GM03348 (cell line): ENCODE results near the gene CD6.
"Not testable (repeated sequence)": the region's sequence is repeated elsewhere in the genome, so short reads cannot be mapped to it uniquely, and the experiment has no call there.

Source experiments
- DNase-seq: peaks from one replicate; pipeline ENCODE4 v3.0.0; 2012; ENCODE audit warnings: low spot score

The CD6 gene

GRCh38 chr11:60953781-60954180, 17.7 kb upstream of the CD6 start:
- DNase-seq = no peak

GRCh38 chr11:60954421-60954820, 17.1 kb upstream of the CD6 start:
- DNase-seq = no peak

DNA sequence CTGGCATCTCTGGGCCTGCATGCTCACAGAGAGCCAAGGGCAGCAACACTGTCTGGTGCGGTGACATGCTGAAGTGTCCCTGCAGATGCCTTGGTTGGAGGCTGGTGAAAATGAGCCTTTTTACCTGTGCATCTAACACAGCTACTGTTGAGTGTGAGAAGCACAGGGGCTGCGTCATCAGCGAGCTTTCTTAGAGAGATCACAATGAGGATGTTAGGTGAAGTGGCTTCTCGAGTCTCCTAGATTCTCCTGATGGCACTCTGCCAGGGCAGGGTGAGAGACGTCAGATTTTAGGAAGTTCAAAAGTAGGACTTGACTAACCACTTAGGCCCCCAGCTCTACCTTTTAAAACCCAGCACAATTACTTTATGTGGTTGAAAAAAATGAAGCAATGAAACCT, 15.9 kb upstream of the CD6 start:
- no peak for DNase-seq

DNA sequence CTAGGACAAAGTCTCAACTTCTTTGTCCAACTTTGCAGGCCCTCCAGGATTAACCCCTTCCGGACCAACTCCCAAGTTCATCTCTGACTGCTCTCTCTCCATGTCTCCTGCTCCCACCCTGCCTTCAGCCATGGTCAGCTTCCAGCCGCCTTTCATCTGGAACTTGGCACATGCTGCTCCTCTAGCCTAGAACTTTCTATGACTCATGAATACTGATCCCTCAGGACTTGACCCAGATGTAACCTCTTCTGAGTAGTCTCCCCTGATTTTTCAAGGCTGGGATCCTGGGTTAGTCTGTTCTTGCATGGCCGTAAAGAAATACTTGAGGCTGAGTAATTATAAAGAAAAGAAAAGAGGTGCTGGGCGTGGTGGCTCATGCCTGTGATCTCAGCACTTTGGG, 14.3 kb upstream of the CD6 start:
- no peak for DNase-seq

- DNase-seq = no peak
These were observed 12.0 kb upstream of the CD6 start for GRCh38 chr11:60959431-60959830.

DNA sequence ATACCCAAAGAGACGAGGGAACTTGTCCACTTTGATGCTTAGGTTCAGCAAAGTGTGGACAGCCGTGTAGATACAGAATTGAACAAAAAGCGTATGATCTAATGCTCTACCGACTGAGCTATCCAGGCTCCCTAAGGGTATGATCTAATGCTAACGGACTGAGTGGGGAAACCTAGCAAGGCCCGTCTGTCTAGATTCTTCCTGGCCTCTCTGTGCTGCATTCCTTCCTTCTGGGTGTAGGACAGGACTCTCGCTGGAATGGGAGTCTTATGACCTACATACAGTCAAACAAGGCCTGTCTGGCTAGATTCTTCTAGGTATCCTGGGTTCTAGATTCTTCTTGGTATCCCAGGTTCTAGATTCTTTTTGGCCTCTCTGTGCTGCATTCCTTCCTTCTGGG, 11.1 kb upstream of the CD6 start:
- no peak for DNase-seq

GRCh38 chr11:60964801-60965200, 6.7 kb upstream of the CD6 start:
- no peak for DNase-seq

GRCh38 chr11:60966890-60967289, 4.6 kb upstream of the CD6 start:
- DNase-seq = no peak

- no peak for DNase-seq
These were observed 3.3 kb upstream of the CD6 start for GRCh38 chr11:60968223-60968622.

GRCh38 chr11:60970369-60970774, 1.1 kb upstream of the CD6 start:
- peak; percentile 86 for DNase-seq

DNA sequence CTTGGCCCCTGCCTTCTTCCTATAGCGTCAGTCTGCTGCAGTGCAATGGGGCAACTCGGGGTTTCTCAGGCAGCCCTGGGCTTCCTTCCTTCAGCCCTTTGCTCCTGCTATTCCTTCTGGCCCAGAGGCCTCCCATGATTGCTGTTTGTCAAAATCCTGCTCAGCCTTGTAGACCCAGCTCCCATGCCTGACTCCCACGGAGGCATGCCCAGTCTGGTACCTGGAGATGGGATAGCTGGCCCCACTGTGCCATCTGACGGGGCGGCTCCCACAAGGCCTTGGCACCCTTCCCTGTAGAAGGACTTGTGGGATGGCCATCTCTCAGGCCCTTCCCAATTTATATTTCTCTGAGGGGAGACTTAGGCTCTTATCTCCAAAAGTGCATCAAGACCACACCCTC, 590 bp upstream of the CD6 start:
- no peak for DNase-seq

GRCh38 chr11:60972182-60973030, 926 bp downstream of the CD6 start:
- no peak for DNase-seq

GRCh38 chr11:60973699-60974098, 2.2 kb downstream of the CD6 start:
- DNase-seq = no peak

DNA sequence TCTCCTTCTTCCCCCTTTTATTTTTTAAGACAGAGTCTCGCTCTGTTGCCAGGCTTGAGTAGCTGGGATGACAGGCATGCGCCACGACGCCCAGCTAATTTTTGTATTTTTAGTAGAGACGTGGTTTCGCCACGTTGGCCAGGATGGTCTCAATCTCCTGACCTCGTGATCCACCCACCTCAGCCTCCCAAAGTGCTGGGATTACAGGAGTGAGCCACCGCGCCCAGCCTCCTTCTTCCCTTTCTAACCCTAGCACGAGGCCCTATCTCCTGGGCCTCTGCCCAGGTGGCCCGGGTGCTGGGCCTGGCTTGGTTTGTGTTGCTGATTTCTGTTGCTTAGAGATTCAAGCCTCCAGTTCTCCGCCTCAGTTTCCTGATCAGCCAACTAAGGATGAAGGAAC, 2.8 kb downstream of the CD6 start:
- DNase-seq = not testable (repeated sequence)

DNA sequence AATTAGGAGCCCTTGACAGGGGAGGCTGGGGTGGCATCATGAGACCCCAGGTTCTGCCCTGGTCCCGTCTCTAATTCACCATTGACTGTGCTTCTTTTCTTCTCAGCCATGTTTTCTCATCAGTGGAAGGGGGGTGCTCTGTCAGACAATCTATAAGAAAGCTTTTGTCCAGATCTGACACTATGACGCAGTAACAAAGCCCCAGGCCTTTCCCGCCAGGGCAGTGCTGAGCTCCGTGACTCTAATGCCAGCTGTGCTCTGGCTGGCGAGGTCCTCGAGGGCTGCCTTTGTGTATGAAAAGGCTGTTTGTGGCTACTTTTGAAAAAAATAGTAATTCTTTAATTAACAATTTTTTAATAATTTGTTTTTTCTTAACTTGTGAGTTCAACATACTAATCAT, 3.2 kb downstream of the CD6 start:
- no peak for DNase-seq

GRCh38 chr11:60977224-60977623, 5.7 kb downstream of the CD6 start:
- DNase-seq = no peak

DNA sequence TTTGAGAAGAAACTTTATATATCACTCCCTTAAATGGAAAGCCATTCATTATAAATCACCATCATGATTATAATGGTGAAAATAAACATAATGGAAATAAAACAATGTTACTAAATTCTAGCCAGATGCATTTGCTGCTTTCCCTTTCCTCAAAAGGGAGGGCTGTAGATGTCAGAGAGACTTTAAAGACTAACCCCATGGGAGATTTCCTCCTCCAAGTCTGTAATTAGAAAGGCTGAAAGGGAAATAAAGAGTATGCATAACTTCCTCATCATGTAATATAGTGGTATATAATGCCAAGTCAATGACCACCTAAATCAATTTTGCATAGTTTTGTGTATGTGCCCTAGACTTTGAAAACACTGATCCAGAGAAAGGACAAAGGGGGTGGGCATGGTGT, 6.4 kb downstream of the CD6 start:
- DNase-seq = no peak

DNA sequence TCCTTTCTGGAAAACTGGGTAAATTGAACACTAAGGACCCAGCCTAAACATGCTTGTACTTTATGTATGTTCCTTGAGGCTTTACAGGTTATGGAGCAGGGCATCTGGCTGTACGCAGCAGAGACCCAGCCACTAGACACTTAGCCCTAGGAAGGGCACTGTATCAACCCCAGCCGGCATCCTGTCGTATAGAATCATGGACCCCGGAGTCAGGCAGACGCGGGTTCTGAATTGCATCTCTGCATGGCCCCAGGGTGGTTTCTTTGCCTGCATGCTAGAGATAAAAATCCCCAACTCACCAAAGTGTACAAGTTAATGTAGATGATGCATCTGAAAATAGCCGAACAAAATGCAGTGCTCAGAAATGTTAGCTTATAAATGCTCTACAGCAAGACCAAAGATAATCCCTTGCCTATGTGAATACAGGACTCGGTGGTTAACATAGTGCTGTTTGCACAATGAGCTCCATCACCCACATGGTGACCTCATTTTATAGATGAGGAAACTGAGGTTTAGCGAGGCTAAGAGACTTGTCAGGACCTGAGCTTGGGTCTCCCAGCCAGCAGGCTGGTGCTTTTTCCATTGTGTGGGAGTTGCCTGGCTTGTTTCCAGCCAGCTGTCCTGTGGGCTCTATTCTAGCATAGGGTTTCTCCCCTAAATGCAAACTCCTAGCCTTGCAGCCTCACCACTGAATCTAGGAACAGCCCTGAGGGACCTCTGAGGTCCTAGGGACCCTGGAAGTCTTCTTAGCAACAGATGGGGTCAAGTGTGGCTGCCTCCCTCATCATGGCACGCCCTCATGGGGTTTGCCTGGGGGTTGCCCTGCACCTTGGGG, 7.3 kb downstream of the CD6 start:
- no peak for DNase-seq

DNA sequence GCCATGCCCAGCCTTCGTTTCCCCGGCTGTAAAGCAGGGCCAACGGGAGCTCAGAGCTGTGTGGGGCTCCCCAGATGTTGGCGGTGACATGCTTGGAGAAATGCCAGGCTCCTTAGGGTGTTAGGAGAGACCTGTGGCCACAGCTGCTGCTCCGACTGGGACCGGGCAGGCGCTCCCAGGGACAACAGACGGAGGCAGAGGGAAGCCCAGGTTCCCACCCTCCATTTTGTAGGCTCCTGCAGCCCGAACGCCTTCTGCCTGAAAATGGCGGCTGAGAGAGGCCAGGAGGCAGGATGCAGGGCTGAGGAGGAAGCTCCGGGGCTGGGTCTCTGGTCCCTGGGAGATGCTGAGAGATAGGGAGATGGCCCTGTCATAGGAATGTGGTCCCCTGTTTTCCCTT, 10.0 kb downstream of the CD6 start:
- DNase-seq = no peak

DNA sequence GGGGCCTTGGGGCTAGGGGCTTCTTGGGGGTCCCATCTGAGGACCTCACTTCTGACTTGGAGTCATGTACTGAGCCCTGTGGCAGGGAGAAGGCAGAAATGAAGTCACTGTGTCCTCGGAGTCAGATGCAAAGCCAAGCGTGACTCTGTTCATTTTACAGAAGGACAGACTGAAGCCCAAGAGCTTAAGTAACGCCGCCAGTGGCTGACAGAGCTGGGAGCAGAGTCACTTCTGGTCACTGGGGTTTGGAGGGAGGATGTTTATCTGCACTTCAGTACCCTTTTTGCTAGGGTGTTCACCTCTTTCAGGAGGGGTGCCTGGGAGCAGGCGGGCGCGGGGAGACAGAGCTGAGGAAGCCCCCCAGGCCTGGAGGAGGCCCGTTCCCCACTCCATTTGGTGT, 10.7 kb downstream of the CD6 start:
- no peak for DNase-seq

DNA sequence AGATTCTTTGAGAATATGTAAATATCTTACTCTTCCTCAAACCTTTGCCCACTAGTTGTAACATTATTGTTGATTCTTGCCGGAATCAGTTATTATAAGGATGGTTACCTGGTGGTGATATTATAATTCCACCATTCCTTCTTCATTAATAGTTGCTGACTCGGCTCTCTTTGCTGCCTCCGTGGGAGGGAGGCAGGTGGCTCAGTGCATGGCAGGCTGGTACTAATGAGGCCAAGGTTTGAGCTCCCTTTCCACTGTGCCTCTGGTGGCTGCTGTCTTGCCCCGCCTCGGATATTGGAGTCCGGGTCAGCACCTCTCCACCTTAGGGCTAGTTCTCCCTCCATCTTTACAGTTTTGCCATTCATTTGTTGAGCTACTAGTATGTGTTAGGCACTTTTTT, 12.7 kb downstream of the CD6 start:
- DNase-seq = no peak

- DNase-seq = no peak
These were observed 13.2 kb downstream of the CD6 start for GRCh38 chr11:60984636-60985035.

DNA sequence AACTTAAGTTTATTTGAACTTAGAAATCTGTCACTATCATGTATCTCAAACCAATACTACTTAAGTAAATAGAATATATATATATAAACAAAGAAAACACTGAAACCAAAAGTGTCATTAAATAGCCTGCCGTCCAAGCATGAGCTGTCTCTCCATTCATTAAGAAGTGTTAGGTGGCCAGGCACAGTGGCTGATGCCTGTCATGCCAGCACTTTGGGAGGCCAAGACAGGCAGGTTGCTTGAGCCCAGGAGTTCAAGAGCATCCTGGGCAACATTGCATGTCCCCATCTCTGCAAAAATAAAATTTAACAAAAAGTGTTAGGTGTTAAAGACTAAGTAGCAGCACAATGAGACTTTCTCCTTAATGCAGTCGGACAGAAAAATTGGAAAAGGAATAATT, 14.0 kb downstream of the CD6 start:
- DNase-seq = no peak
